Stimulated activated CD8-positive, alpha-beta memory T cell treated with anti-CD3 and anti-CD28 coated beads, Interleukin-4, amount 100 ng/mL, for 1 hour (primary cell): ENCODE data around the gene DENND1A.
"Not testable (repeated sequence)": the region's sequence is repeated elsewhere in the genome, so short reads cannot be mapped to it uniquely, and the experiment has no call there.

Experiments
- DNase-seq, 2 donors: peaks; one replicate each; pipeline ENCODE4 v3.0.0-alpha.2; 2020; ENCODE audit warnings: low read depth in 2 of 2, low spot score in 1 of 2

The DENND1A gene

GRCh38 chr9:123334639-123335038 is 595.3 kb downstream of the DENND1A start:
- no peak for DNase-seq

DNA sequence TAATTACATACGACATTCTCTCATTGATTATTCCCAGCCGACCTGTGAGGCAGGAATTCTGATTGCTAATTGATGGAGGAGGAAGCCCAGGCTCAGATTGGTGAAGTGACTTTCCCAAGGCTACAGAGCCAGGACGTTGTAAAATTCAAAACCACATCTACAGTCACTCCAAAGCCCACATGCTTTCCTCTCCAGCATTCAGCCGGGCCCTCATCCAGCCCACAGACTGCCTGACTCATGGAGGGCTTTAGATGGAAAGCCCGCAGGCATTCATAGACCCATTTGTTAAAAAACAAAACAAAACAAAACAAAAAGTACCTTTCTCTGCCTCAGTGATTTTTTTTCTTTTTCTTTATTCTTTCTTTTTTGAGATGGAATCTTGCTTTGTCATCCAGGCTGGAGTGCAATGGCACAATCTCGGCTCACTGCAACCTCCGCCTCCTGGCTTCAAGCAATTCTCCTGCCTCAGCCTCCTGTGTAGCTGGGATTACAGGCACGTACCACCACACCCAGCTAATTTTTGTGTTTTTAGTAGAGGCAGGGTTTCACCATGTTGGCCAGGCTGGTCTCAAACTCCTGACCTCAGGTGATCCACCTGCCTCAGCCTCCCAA is 596.8 kb downstream of the DENND1A start:
- DNase-seq, result not testable (repeated sequence)

GRCh38 chr9:123331346-123332060 is 598.4 kb downstream of the DENND1A start:
- no peak for DNase-seq
